ENCODE data around the gene SKIC8.

SKIC8 gene

GRCh38 chr15:78308422-78309032 is 9.1 kb upstream of the SKIC8 start:
- peak; percentile 93 for TF ChIP-seq CTCF (IDR thresholded peaks at IDR 0.05; ENCODE audit: low read depth, low read length, missing control alignments)
- no peak for DNase-seq (ENCODE audit: low read depth)

GRCh38 chr15:78307976-78308375 is 8.6 kb upstream of the SKIC8 start:
- H3K4me3 ChIP-seq (ENCODE audit: low read depth, low read length): no peak overlapping the region
- DNase-seq (ENCODE audit: low read depth): no peak
- no peak for TF ChIP-seq CTCF (IDR thresholded peaks at IDR 0.05; ENCODE audit: low read depth, low read length, missing control alignments)

More at GRCh38 chr15:78308422-78309032, 9.1 kb upstream of the SKIC8 start:
- no peak overlapping the region for H3K4me3 ChIP-seq (ENCODE audit: low read depth, low read length)

GRCh38 chr15:78306176-78306774 is 6.9 kb upstream of the SKIC8 start:
- DNase-seq (ENCODE audit: low read depth): no peak
- TF ChIP-seq CTCF (IDR thresholded peaks at IDR 0.05; ENCODE audit: low read depth, low read length, missing control alignments): no peak
- no peak overlapping the region for H3K4me3 ChIP-seq (ENCODE audit: low read depth, low read length)

- DNase-seq (ENCODE audit: low read depth): no peak
- no peak overlapping the region for H3K4me3 ChIP-seq (ENCODE audit: low read depth, low read length)
- no peak for TF ChIP-seq CTCF (IDR thresholded peaks at IDR 0.05; ENCODE audit: low read depth, low read length, missing control alignments)
Measured at GRCh38 chr15:78304216-78305066, 5.0 kb upstream of the SKIC8 start.

GRCh38 chr15:78302579-78303312 is 3.3 kb upstream of the SKIC8 start:
- no peak overlapping the region for H3K4me3 ChIP-seq (ENCODE audit: low read depth, low read length)
- DNase-seq (ENCODE audit: low read depth): no peak
- no peak for TF ChIP-seq CTCF (IDR thresholded peaks at IDR 0.05; ENCODE audit: low read depth, low read length, missing control alignments)

- DNase-seq (ENCODE audit: low read depth): no peak
- no peak overlapping the region for H3K4me3 ChIP-seq (ENCODE audit: low read depth, low read length)
- no peak for TF ChIP-seq CTCF (IDR thresholded peaks at IDR 0.05; ENCODE audit: low read depth, low read length, missing control alignments)
Measured at GRCh38 chr15:78301828-78302227, 2.4 kb upstream of the SKIC8 start.

All from GM12864 (cell line).